Neural cell (in vitro differentiated cells): ENCODE data around the gene MT1M. TPM values are rescaled to one million over a fixed set of nuclear protein-coding genes. Genes with fewer than 3 reads are reported as not detected.

Experiments
- H2AFZ ChIP-seq: fragments of 200-600, 300-800 bp; sonication (generic), shearing (Covaris generic); 2 replicates; pipeline ENCODE4 v1.6.0; 2014; ENCODE audit warnings: low read depth, mild to moderate bottlenecking, antibody characterized with exemption, low read length, moderate library complexity
- H3F3A ChIP-seq: fragments of 200-600 bp; shearing (Covaris generic); 2 replicates; pipeline ENCODE4 v1.6.1; 2016; ENCODE audit warnings: mild to moderate bottlenecking, moderate library complexity, mixed read lengths, antibody characterized with exemption, low read length; ENCODE audit not compliant: insufficient read depth, poor library complexity, severe bottlenecking
- H3K27ac ChIP-seq: fragments of 200-600, 300-800 bp; sonication (generic), shearing (Covaris generic); 2 replicates; pipeline ENCODE4 v1.5.1; 2014; ENCODE audit warnings: mild to moderate bottlenecking, low read length, moderate library complexity
- H3K27me3 ChIP-seq: fragments of 300-800, 200-600 bp; sonication (generic), shearing (Covaris generic); 2 replicates; pipeline ENCODE4 v1.6.0; 2014; ENCODE audit warnings: mild to moderate bottlenecking, low read depth, low read length, moderate library complexity; ENCODE audit not compliant: insufficient read depth
- H3K36me3 ChIP-seq: fragments of 300-800, 200-600 bp; sonication (generic), shearing (Covaris generic); 2 replicates; pipeline ENCODE4 v1.5.1; 2014; ENCODE audit warnings: mild to moderate bottlenecking, antibody characterized with exemption, low read length, moderate library complexity; ENCODE audit not compliant: insufficient read depth
- H3K4me2 ChIP-seq: fragments of 300-800, 200-600 bp; sonication (generic), shearing (Covaris generic); 2 replicates; pipeline ENCODE4 v1.6.0; 2014; ENCODE audit warnings: mild to moderate bottlenecking, low read length
- H3K4me3 ChIP-seq: fragments of 300-800, 200-600 bp; sonication (generic), shearing (Covaris generic); 2 replicates; pipeline ENCODE4 v1.5.1; 2014; ENCODE audit warnings: mild to moderate bottlenecking, low read length, moderate library complexity
- H3K79me2 ChIP-seq: fragments of 200-600 bp; shearing (Covaris generic); replicated peaks from 2 replicates; pipeline ENCODE4 v1.6.0; 2014; ENCODE audit warnings: mild to moderate bottlenecking, low read length, moderate library complexity; ENCODE audit not compliant: insufficient read depth
- H3K9ac ChIP-seq: fragments of 300-800, 200-600 bp; sonication (generic), shearing (Covaris generic); 2 replicates; pipeline ENCODE4 v1.6.1; 2016; ENCODE audit warnings: mild to moderate bottlenecking, low read length, mixed read lengths
- H3K9me2 ChIP-seq: fragments of 200-600 bp; shearing (Covaris generic); 2 replicates; pipeline ENCODE4 v1.6.1; 2016; ENCODE audit warnings: mild to moderate bottlenecking, low read length, mixed read lengths; ENCODE audit not compliant: insufficient read depth
- H3K9me3 ChIP-seq: fragments of 200-600, 300-800 bp; sonication (generic), shearing (Covaris generic); 2 replicates; pipeline ENCODE4 v1.6.1; 2016; ENCODE audit warnings: mild to moderate bottlenecking, mixed run types, low read length, moderate library complexity, mixed read lengths
- H4K20me1 ChIP-seq: fragments of 200-600 bp; shearing (Covaris generic); 2 replicates; pipeline ENCODE4 v1.6.1; 2016; ENCODE audit warnings: mild to moderate bottlenecking, mixed run types; ENCODE audit not compliant: insufficient read depth
- EP300 ChIP-seq: fragments of 450-650 bp; conservative IDR thresholded peaks from 2 replicates; pipeline ENCODE4 v1.6.1; 2014; ENCODE audit warnings: antibody characterized with exemption, mild to moderate bottlenecking, moderate library complexity; ENCODE audit not compliant: poor library complexity, severe bottlenecking
- EZH2 ChIP-seq: fragments of 200-600, 300-800 bp; shearing (Covaris generic), sonication (generic); IDR thresholded peaks from 2 replicates; pipeline ENCODE4 v1.6.1; 2014; ENCODE audit warnings: antibody characterized with exemption, low read length, borderline replicate concordance, mild to moderate bottlenecking; ENCODE audit not compliant: insufficient read depth, poor library complexity, severe bottlenecking
- MXI1 ChIP-seq: fragments of 450-650 bp; conservative IDR thresholded peaks from 2 replicates; pipeline ENCODE4 v1.6.1; 2014; ENCODE audit warnings: antibody characterized with exemption, mild to moderate bottlenecking; ENCODE audit not compliant: poor library complexity, severe bottlenecking
- POLR2AphosphoS5 ChIP-seq: IDR thresholded peaks from 2 replicates; pipeline ENCODE4 v1.6.1; 2012
- RAD21 ChIP-seq: fragments of 450-650 bp; conservative IDR thresholded peaks from 2 replicates; pipeline ENCODE4 v1.6.1; 2014; ENCODE audit warnings: antibody characterized with exemption, mild to moderate bottlenecking, moderate library complexity
- REST ChIP-seq: IDR thresholded peaks from 2 replicates; pipeline ENCODE4 v1.6.1; 2012; ENCODE audit warnings: borderline replicate concordance
- SMC3 ChIP-seq: fragments of 450-650 bp; conservative IDR thresholded peaks from 2 replicates; pipeline ENCODE4 v1.6.1; 2014; ENCODE audit warnings: antibody characterized with exemption, mild to moderate bottlenecking, moderate library complexity; ENCODE audit not compliant: poor library complexity
- TAF1 ChIP-seq: IDR thresholded peaks from 2 replicates; pipeline ENCODE4 v1.6.1; 2012; ENCODE audit warnings: low read depth
- polyA plus RNA-seq: library from polyadenylated mRNA; depleted of rRNA; stranded (reverse); fragments of >200 nt; gene quantifications from 2 replicates; pipeline ENCODE4 v1.2.3, GENCODE V29; 2014
- TF ChIP-seq, protein P1 (sequence below): fragments of 450-650 bp; IDR thresholded peaks from 2 replicates; pipeline ENCODE4 v1.5.1; 2014; ENCODE audit warnings: antibody characterized with exemption, mild to moderate bottlenecking, moderate library complexity; ENCODE audit not compliant: poor library complexity, severe bottlenecking

Gene MT1M
- polyA plus RNA-seq, 1 donor from 2014 or later: not detected

- H3K9me3 ChIP-seq: no peaks in the 10 kb centered on the region
- H3K9ac ChIP-seq: no peak overlapping the region
- no peaks in the 10 kb centered on the region for H4K20me1 ChIP-seq
- TF ChIP-seq SMC3: no peak
- TF ChIP-seq EZH2: no peak
- TF ChIP-seq POLR2AphosphoS5: no peak
- TF ChIP-seq MXI1: no peak
- TF ChIP-seq EP300: no peak
- TF ChIP-seq TAF1: no peak
- TF ChIP-seq, protein P1, sequence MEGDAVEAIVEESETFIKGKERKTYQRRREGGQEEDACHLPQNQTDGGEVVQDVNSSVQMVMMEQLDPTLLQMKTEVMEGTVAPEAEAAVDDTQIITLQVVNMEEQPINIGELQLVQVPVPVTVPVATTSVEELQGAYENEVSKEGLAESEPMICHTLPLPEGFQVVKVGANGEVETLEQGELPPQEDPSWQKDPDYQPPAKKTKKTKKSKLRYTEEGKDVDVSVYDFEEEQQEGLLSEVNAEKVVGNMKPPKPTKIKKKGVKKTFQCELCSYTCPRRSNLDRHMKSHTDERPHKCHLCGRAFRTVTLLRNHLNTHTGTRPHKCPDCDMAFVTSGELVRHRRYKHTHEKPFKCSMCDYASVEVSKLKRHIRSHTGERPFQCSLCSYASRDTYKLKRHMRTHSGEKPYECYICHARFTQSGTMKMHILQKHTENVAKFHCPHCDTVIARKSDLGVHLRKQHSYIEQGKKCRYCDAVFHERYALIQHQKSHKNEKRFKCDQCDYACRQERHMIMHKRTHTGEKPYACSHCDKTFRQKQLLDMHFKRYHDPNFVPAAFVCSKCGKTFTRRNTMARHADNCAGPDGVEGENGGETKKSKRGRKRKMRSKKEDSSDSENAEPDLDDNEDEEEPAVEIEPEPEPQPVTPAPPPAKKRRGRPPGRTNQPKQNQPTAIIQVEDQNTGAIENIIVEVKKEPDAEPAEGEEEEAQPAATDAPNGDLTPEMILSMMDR: no peak
- H3K27ac ChIP-seq: no peak overlapping the region
- H3F3A ChIP-seq: no peaks in the 10 kb centered on the region
- no peak overlapping the region for H3K4me3 ChIP-seq
- no peaks in the 10 kb centered on the region for H3K36me3 ChIP-seq
- H3K27me3 ChIP-seq: peaks cover 60% of the 10 kb centered on the region
- no peaks in the 10 kb centered on the region for H3K79me2 ChIP-seq
- no peak overlapping the region for H3K4me2 ChIP-seq
- H2AFZ ChIP-seq: no peak overlapping the region
- no peaks in the 10 kb centered on the region for H3K9me2 ChIP-seq
These were observed 47.4 kb downstream of the MT1M start for GRCh38 chr16:56679818-56680217.

GRCh38 chr16:56681939-56682702, 49.7 kb downstream of the MT1M start, which contains the start of gene MT1X:
Gene MT1X, plus strand, starts transcription at chr16:56682470. Its CDS starts 71 bp downstream, at chr16:56682541.
- H3K4me3 ChIP-seq: peak within 1 kb of the TSS; percentile 64
- H3K4me2 ChIP-seq: no peak within 1 kb of the TSS
- no peak within 1 kb of the TSS for H2AFZ ChIP-seq
- no peaks in the 10 kb centered on the region for H4K20me1 ChIP-seq
- H3K27me3 ChIP-seq: peaks cover 37% of the 10 kb centered on the region
- no peaks in the 10 kb centered on the region for H3K36me3 ChIP-seq
- no peaks in the 10 kb centered on the region for H3K9me2 ChIP-seq
- no peaks in the 10 kb centered on the region for H3K79me2 ChIP-seq
- H3F3A ChIP-seq: no peaks in the 10 kb centered on the region
- TF ChIP-seq SMC3 (peak; percentile 12), POLR2AphosphoS5 (no peak)
- no peaks in the 10 kb centered on the region for H3K9me3 ChIP-seq
- no peak within 1 kb of the TSS for H3K27ac ChIP-seq
- peak within 1 kb of the TSS; percentile 32 for H3K9ac ChIP-seq

DNA sequence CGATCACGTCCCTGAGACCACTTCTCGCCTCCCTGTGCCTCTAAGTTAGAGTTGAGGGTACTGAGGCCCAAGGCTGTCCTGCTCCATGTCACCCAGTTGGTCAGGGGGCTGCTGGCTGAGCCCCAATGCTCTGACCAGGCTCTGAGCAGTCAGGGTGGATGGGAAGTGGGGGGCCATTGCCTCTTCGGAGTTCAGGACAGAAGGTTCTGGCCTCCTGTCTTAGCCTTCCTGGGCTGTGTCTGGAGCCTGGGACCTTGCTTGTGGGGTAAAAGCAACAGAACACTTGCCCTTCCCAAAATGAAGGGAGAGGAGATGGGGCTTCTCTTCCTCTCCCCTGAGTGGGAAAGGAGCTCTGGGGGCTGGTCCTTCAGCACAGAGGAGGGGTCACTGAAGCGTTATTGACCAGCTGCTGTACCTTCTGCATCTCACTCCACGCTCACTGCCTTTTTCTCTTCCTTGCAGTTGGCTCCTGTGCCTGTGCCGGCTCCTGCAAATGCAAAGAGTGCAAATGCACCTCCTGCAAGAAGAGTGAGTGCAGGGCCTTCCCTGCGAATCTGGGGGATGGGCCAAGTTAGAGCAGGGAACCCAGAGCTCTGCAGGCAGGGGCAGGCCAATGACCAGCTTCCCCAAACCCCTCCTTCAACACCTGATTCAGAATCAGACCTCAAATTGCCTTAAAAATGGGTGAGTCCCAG, 50.4 kb downstream of the MT1M start:
- Histone ChIP-seq H3K79me2 (no peaks in the 10 kb centered on the region), H3K27ac (no peak overlapping the region), H3K9me2 (no peaks in the 10 kb centered on the region), H3K27me3 (peaks cover 30% of the 10 kb centered on the region), H3K4me2 (no peak overlapping the region), H4K20me1 (no peaks in the 10 kb centered on the region), H3K9ac (no peak overlapping the region), H3K36me3 (no peaks in the 10 kb centered on the region), H3K9me3 (no peaks in the 10 kb centered on the region), H2AFZ (no peak overlapping the region), H3K4me3 (peak overlapping the region; percentile 64), H3F3A (no peaks in the 10 kb centered on the region)
- TF ChIP-seq MXI1 (no peak), POLR2AphosphoS5 (no peak), TAF1 (no peak), EP300 (no peak), RAD21 (no peak), EZH2 (no peak), SMC3 (no peak), REST (no peak)
- TF ChIP-seq, protein P1: no peak
